WERI-Rb-1 (cell line): ENCODE data around the gene USP6NL.

ENCODE experiments used
- DNase-seq: peaks from one replicate; pipeline ENCODE4 v3.0.0-alpha.2; 2020
- H3K27ac ChIP-seq: fragments of 250-450 bp; sonication (Bioruptor Pico); 2 replicates; pipeline ENCODE4 v1.5.1; 2020; ENCODE audit warnings: mild to moderate bottlenecking, moderate library complexity
- H3K27me3 ChIP-seq: fragments of 250-450 bp; sonication (Bioruptor Pico); 2 replicates; pipeline ENCODE4 v1.5.1; 2021; ENCODE audit warnings: mild to moderate bottlenecking, low read depth, moderate library complexity; ENCODE audit not compliant: insufficient read depth, severe bottlenecking
- H3K36me3 ChIP-seq: fragments of 250-450 bp; sonication (Bioruptor Pico); 2 replicates; pipeline ENCODE4 v1.5.1; 2020; ENCODE audit warnings: mild to moderate bottlenecking, moderate library complexity
- H3K4me3 ChIP-seq: 2 replicates; pipeline ENCODE4 v1.5.1; 2011; ENCODE audit warnings: low read depth, mild to moderate bottlenecking, control low read depth, low read length
- H3K9me3 ChIP-seq: fragments of 250-450 bp; sonication (Bioruptor Pico); 2 replicates; pipeline ENCODE4 v1.5.1; 2021; ENCODE audit warnings: mild to moderate bottlenecking, moderate library complexity; ENCODE audit not compliant: severe bottlenecking
- TF ChIP-seq, protein P1 (sequence below): IDR thresholded peaks from 2 replicates; pipeline ENCODE4 v1.5.1; 2011; ENCODE audit warnings: low read depth, mild to moderate bottlenecking, control low read depth, inconsistent platforms, low read length

Gene USP6NL

DNA sequence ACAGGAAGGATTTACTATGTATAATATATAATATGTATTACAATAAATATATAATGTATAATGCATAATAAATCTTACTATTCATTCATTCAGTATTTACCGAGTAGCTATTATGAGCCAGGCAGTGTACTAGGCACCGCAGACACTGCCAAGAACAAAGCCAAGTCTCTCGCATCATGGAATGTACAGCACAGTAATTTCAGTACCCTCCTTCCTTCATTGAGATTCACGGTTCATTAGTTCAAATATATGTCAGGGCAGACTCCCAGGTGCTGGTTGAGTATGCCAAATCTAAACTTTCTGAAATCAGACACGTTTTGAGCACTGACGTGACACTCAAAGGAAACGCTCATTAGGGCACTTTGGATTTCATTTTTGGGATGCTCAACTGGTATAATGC is 9.1 kb downstream of the USP6NL start:
- H3K27ac ChIP-seq, result no peak overlapping the region

DNA sequence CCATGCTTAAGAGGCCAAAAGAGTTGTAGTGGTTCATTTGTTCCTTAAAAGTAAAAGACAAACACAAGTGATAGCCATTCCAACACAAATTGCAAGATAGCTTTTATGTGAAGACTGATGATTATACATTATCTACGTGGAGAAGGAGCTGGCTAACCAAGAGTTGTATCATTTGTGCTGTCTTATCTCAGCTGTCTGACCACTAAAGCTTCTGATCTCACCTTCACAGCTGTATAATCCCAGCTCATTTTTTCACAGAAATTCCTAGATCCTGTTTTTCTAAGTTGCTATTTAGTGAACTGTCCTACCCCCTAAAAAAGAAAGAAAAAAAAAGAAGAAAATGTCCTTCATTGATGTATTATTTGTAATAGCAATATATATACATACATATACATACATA is 9.8 kb downstream of the USP6NL start:
- DNase-seq, result no peak
- no peaks in the 10 kb centered on the region for H3K9me3 ChIP-seq
- H3K4me3 ChIP-seq, result no peak overlapping the region
- TF ChIP-seq, protein P1, sequence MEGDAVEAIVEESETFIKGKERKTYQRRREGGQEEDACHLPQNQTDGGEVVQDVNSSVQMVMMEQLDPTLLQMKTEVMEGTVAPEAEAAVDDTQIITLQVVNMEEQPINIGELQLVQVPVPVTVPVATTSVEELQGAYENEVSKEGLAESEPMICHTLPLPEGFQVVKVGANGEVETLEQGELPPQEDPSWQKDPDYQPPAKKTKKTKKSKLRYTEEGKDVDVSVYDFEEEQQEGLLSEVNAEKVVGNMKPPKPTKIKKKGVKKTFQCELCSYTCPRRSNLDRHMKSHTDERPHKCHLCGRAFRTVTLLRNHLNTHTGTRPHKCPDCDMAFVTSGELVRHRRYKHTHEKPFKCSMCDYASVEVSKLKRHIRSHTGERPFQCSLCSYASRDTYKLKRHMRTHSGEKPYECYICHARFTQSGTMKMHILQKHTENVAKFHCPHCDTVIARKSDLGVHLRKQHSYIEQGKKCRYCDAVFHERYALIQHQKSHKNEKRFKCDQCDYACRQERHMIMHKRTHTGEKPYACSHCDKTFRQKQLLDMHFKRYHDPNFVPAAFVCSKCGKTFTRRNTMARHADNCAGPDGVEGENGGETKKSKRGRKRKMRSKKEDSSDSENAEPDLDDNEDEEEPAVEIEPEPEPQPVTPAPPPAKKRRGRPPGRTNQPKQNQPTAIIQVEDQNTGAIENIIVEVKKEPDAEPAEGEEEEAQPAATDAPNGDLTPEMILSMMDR, result no peak
- no peak overlapping the region for H3K27ac ChIP-seq
- no peaks in the 10 kb centered on the region for H3K27me3 ChIP-seq
- H3K36me3 ChIP-seq, result no peaks in the 10 kb centered on the region

More for the DNA sequence above, 9.1 kb downstream of the USP6NL start:
- DNase-seq, result no peak
- Histone ChIP-seq H3K36me3 (no peaks in the 10 kb centered on the region), H3K9me3 (no peaks in the 10 kb centered on the region), H3K27me3 (no peaks in the 10 kb centered on the region), H3K4me3 (no peak overlapping the region)
- TF ChIP-seq, protein P1, result no peak

DNA sequence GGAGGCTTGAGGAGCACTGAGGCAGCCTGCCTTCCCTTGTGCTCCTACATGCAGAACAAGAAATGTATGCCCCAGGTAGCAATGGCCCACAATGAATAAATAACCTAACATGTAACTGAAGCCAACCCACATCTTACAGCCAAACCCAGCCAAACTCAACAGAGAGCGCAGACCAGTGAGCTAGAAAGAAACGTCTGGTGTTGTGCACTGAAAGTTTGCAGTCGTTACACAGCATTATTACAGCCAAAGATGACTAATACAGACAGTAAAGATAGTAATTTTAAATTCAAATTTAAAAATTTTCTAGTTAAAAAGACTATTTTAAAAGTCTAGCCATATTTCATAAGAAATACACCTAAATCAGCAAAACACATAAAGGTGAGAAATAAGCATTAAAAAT is 11.2 kb downstream of the USP6NL start:
- no peak overlapping the region for H3K4me3 ChIP-seq
- H3K9me3 ChIP-seq, result no peaks in the 10 kb centered on the region
- DNase-seq, result no peak
- TF ChIP-seq, protein P1, result no peak
- no peaks in the 10 kb centered on the region for H3K36me3 ChIP-seq
- H3K27me3 ChIP-seq, result no peaks in the 10 kb centered on the region
- H3K27ac ChIP-seq, result no peak overlapping the region

DNA sequence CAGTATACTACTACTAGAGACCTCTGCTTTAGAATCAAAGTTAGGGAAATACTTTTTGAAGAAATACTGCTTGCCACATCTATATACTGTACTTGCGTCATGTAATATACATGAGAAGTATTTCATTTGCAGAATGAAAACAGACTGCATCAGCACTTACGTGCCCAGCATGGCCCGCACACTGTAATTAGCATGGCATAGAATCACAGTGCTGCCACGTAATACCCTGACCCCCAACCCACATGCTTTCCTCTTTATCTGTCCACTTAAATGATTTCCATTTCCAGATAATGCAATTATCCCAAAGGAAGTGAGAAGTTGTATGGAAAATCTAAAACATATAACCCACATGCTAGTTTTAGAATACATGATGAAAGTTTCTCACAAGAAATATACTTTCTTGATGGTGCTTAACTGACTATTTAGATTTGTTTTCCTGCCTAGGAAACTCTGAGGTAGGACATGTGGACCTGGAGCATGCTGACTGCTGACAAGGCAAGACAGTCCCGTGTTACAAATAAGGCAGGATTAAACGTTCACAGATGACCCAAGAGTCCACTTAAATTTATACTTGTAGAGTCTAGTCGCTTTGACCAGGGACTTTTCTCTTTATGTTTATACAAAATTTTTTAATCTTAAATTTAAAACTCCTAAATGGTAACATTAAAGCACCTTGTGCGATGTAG is 12.6 kb downstream of the USP6NL start:
- TF ChIP-seq, protein P1, result no peak
- Histone ChIP-seq H3K4me3 (no peak overlapping the region), H3K27ac (no peak overlapping the region), H3K36me3 (no peaks in the 10 kb centered on the region), H3K27me3 (no peaks in the 10 kb centered on the region), H3K9me3 (no peaks in the 10 kb centered on the region)
- no peak for DNase-seq

DNA sequence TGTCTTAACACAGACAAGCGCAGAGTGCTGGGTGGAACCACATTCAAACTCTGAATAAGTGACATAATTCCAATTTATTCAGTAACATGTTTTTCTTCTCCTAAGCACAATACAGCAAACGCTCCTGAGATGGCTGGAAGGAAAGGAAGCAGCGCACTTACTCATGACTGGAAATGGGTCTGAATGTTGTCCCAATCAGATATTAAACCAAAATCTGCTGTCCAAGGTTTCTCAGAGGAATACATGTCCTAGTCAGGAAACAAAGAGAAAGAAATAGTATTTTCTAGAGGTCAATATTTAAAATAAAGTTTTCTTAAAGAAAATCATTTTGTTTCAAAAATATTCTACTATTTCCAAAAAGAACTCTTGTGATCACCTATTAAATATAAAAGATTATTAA is 14.0 kb downstream of the USP6NL start:
- Histone ChIP-seq H3K36me3 (no peaks in the 10 kb centered on the region), H3K27me3 (no peaks in the 10 kb centered on the region), H3K9me3 (no peaks in the 10 kb centered on the region), H3K4me3 (no peak overlapping the region), H3K27ac (no peak overlapping the region)
- TF ChIP-seq, protein P1, result no peak
- no peak for DNase-seq

- no peak overlapping the region for H3K4me3 ChIP-seq
- TF ChIP-seq, protein P1, result no peak
- no peaks in the 10 kb centered on the region for H3K9me3 ChIP-seq
- DNase-seq, result no peak
- no peaks in the 10 kb centered on the region for H3K27me3 ChIP-seq
- H3K36me3 ChIP-seq, result no peaks in the 10 kb centered on the region
- no peak overlapping the region for H3K27ac ChIP-seq
Measured at GRCh38 chr10:11595395-11595692, 16.1 kb downstream of the USP6NL start.
